Endothelial cell (in vitro differentiated cells): ENCODE results near the gene SND1. TPM values are rescaled to one million over a fixed set of nuclear protein-coding genes. Genes with fewer than 3 reads are reported as not detected.

Experiments
- DNase-seq: peaks from one replicate; pipeline ENCODE4 v3.0.0; 2021; ENCODE audit warnings: low spot score
- H3K27ac Mint-ChIP-seq: one replicate; pipeline ENCODE4 v1.8.0; 2021; ENCODE audit warnings: mixed read lengths, inconsistent platforms; ENCODE audit not compliant: unreplicated experiment
- H3K27me3 Mint-ChIP-seq: one replicate; pipeline ENCODE4 v1.8.0; 2021; ENCODE audit warnings: mild to moderate bottlenecking, moderate library complexity, mixed read lengths, inconsistent platforms; ENCODE audit not compliant: unreplicated experiment
- H3K36me3 Mint-ChIP-seq: one replicate; pipeline ENCODE4 v1.8.0; 2021; ENCODE audit warnings: mild to moderate bottlenecking, low read depth, mixed read lengths, inconsistent platforms; ENCODE audit not compliant: unreplicated experiment
- H3K4me1 Mint-ChIP-seq: one replicate; pipeline ENCODE4 v1.8.0; 2021; ENCODE audit warnings: mild to moderate bottlenecking, mixed read lengths, inconsistent platforms; ENCODE audit not compliant: unreplicated experiment
- H3K4me3 Mint-ChIP-seq: one replicate; pipeline ENCODE4 v1.8.0; 2021; ENCODE audit warnings: mild to moderate bottlenecking, mixed read lengths, inconsistent platforms; ENCODE audit not compliant: unreplicated experiment
- H3K9me3 Mint-ChIP-seq: one replicate; pipeline ENCODE4 v1.8.0; 2021; ENCODE audit warnings: mixed read lengths, inconsistent platforms; ENCODE audit not compliant: unreplicated experiment
- CTCF ChIP-seq: fragments of 200-600 bp; sonication (generic); IDR thresholded peaks from one replicate; pipeline ENCODE4 v1.5.0; 2021; ENCODE audit warnings: antibody characterized with exemption; ENCODE audit not compliant: unreplicated experiment
- total RNA-seq: library from RNA; stranded (reverse); fragmentation: NEBNext Ultra II Directional; extraction: Animal tissue kit (Norgen Biotek cat#: 25700); gene quantifications from one replicate; pipeline ENCODE4 v1.2.1, GENCODE V29; 2021; ENCODE audit not compliant: unreplicated experiment

The SND1 gene
- total RNA-seq, 1 donor from 2014 or later, result 375 TPM

GRCh38 chr7:128112781-128113221 lies 460.8 kb downstream of the SND1 start:
- Mint-ChIP-seq H3K4me3 (no peak overlapping the region), H3K36me3 (peaks cover 3% of the 10 kb centered on the region), H3K27me3 (peaks cover 9% of the 10 kb centered on the region), H3K4me1 (peaks cover 17% of the 10 kb centered on the region), H3K27ac (no peak overlapping the region), H3K9me3 (no peaks in the 10 kb centered on the region)
- DNase-seq, result no peak
- TF ChIP-seq CTCF, result no peak

GRCh38 chr7:128113839-128114238 lies 461.8 kb downstream of the SND1 start:
- Mint-ChIP-seq H3K4me3 (no peak overlapping the region), H3K9me3 (no peaks in the 10 kb centered on the region), H3K27ac (no peak overlapping the region), H3K4me1 (peaks cover 11% of the 10 kb centered on the region), H3K36me3 (peaks cover 7% of the 10 kb centered on the region), H3K27me3 (peaks cover 6% of the 10 kb centered on the region)
- no peak for DNase-seq
- TF ChIP-seq CTCF, result no peak

GRCh38 chr7:128114806-128115205 lies 462.8 kb downstream of the SND1 start:
- TF ChIP-seq CTCF, result no peak
- H3K27me3 Mint-ChIP-seq, result peaks cover 4% of the 10 kb centered on the region
- H3K9me3 Mint-ChIP-seq, result no peaks in the 10 kb centered on the region
- H3K4me1 Mint-ChIP-seq, result peaks cover 7% of the 10 kb centered on the region
- DNase-seq, result no peak
- H3K4me3 Mint-ChIP-seq, result no peak overlapping the region
- peaks cover 7% of the 10 kb centered on the region for H3K36me3 Mint-ChIP-seq
- H3K27ac Mint-ChIP-seq, result no peak overlapping the region

- Mint-ChIP-seq H3K36me3 (peaks cover 7% of the 10 kb centered on the region), H3K4me1 (peaks cover 7% of the 10 kb centered on the region), H3K9me3 (no peaks in the 10 kb centered on the region), H3K4me3 (no peak overlapping the region), H3K27ac (no peak overlapping the region), H3K27me3 (peaks cover 4% of the 10 kb centered on the region)
- DNase-seq, result no peak
- no peak for TF ChIP-seq CTCF
Observed at GRCh38 chr7:128115336-128115820, 463.4 kb downstream of the SND1 start.

- H3K4me1 Mint-ChIP-seq, result peaks cover 5% of the 10 kb centered on the region
- H3K4me3 Mint-ChIP-seq, result no peak overlapping the region
- TF ChIP-seq CTCF, result no peak
- H3K27me3 Mint-ChIP-seq, result peaks cover 4% of the 10 kb centered on the region
- no peak for DNase-seq
- no peak overlapping the region for H3K27ac Mint-ChIP-seq
- H3K9me3 Mint-ChIP-seq, result no peaks in the 10 kb centered on the region
- H3K36me3 Mint-ChIP-seq, result peaks cover 7% of the 10 kb centered on the region
Observed at GRCh38 chr7:128115821-128116723, 464.1 kb downstream of the SND1 start.
